PC-3 (cell line): ENCODE data around the gene CDK5RAP3. TPM values are rescaled to one million over a fixed set of nuclear protein-coding genes. Genes with fewer than 3 reads are reported as not detected.
A peak's percentile ranks its signal among the peaks of the same experiment; 100 is the strongest.

Experiments
- ATAC-seq: fragments of 200-7000 bp; cut with Tn5 transposase; 2 replicates; pipeline ENCODE4 v1.9.1; 2020; ENCODE audit warnings: mild to moderate bottlenecking, moderate library complexity
- BruUV-seq: library from RNA; stranded (reverse); fragments of 400-500 nt; replicated peaks from 2 replicates; lab custom pipeline; 2021; lab: Mats Ljungman, UMichigan
- CTCF ChIA-PET: fragments of 300-600 bp; sonication (Branson Sonifier 250); formaldehyde crosslinking; loops from one replicate; lab custom pipeline; 2022; ENCODE audit warnings: antibody characterized with exemption; lab: Charles Lee
- POLR2A ChIA-PET: fragments of 300-600 bp; sonication (Branson Sonifier 250); formaldehyde crosslinking; loops from one replicate; lab custom pipeline; 2022; ENCODE audit warnings: antibody characterized with exemption; ENCODE audit not compliant: unreplicated experiment; lab: Charles Lee
- DNase-seq: peaks from one replicate; pipeline ENCODE4 v3.0.0-alpha.2; 2015
- H2AFZ ChIP-seq: fragments of 300-600 bp; sonication (generic); 2 replicates; pipeline ENCODE4 v1.6.0; 2016; ENCODE audit warnings: antibody characterized with exemption, low read length
- H3F3A ChIP-seq: fragments of 300-600 bp; sonication (generic); one replicate; pipeline ENCODE4 v1.6.0; 2017; ENCODE audit warnings: antibody characterized with exemption, low read length, control low read depth, mild to moderate bottlenecking; ENCODE audit not compliant: unreplicated experiment
- H3K27ac ChIP-seq: fragments of 300-600 bp; sonication (generic); 2 replicates; pipeline ENCODE4 v1.5.1; 2016; ENCODE audit warnings: mild to moderate bottlenecking, low read length
- H3K27me3 ChIP-seq: fragments of 300-600 bp; sonication (generic); 2 replicates; pipeline ENCODE4 v1.6.1; 2016; ENCODE audit warnings: low read length, mixed read lengths
- H3K36me3 ChIP-seq: fragments of 300-600 bp; sonication (generic); 2 replicates; pipeline ENCODE4 v1.6.1; 2016; ENCODE audit warnings: low read depth, mixed run types, low read length, mixed read lengths
- H3K4me1 ChIP-seq: fragments of 300-600 bp; sonication (generic); 2 replicates; pipeline ENCODE4 v1.5.1; 2016; ENCODE audit warnings: low read length; ENCODE audit not compliant: insufficient read depth
- H3K4me2 ChIP-seq: fragments of 300-600 bp; sonication (generic); 2 replicates; pipeline ENCODE4 v1.6.0; 2016; ENCODE audit warnings: low read length
- H3K4me3 ChIP-seq: fragments of 300-600 bp; sonication (generic); 2 replicates; pipeline ENCODE4 v1.5.1; 2016; ENCODE audit warnings: mild to moderate bottlenecking, low read length, mixed read lengths
- H3K79me2 ChIP-seq: fragments of 300-600 bp; sonication (generic); 2 replicates; pipeline ENCODE4 v1.6.1; 2017; ENCODE audit warnings: low read length, mixed read lengths
- H3K9ac ChIP-seq: fragments of 300-600 bp; sonication (generic); 2 replicates; pipeline ENCODE4 v1.6.0; 2016; ENCODE audit warnings: mild to moderate bottlenecking, low read length
- H3K9me2 ChIP-seq: fragments of 300-600 bp; sonication (generic); replicated peaks from 2 replicates; pipeline ENCODE4 v1.6.1; 2016; ENCODE audit warnings: mixed run types, low read length, mixed read lengths
- H3K9me3 ChIP-seq: fragments of 300-600 bp; sonication (generic); 2 replicates; pipeline ENCODE4 v1.6.1; 2016; ENCODE audit warnings: low read length, mixed read lengths
- H4K20me1 ChIP-seq: fragments of 300-600 bp; sonication (generic); 2 replicates; pipeline ENCODE4 v1.6.1; 2016; ENCODE audit warnings: low read length, mixed read lengths
- CTCF ChIP-seq: fragments of 300-600 bp; sonication (generic); conservative IDR thresholded peaks from 2 replicates; pipeline ENCODE4 v1.5.1; 2017; ENCODE audit warnings: antibody characterized with exemption, low read depth, mild to moderate bottlenecking, low read length
- EZH2 ChIP-seq: fragments of 300-600 bp; sonication (generic); IDR thresholded peaks from one replicate; pipeline ENCODE4 v1.6.1; 2017; ENCODE audit warnings: antibody characterized with exemption, mild to moderate bottlenecking, low read length; ENCODE audit not compliant: unreplicated experiment
- EZH2phosphoT487 ChIP-seq: fragments of 300-600 bp; sonication (generic); IDR thresholded peaks from 2 replicates; pipeline ENCODE4 v1.6.1; 2018; ENCODE audit warnings: mild to moderate bottlenecking, antibody characterized with exemption, low read length, borderline replicate concordance
- intact Hi-C: fragments of 100-400 bp; cut with micrococcal nuclease; formaldehyde crosslinking; loops from 2 replicates; pipeline ENCODE4 v1.9.0; 2023
- total RNA-seq: library from RNA; depleted of rRNA; stranded (reverse); fragments of >200 nt; gene quantifications from 2 replicates; pipeline ENCODE4 v1.2.3, GENCODE V29; 2014

The CDK5RAP3 gene
- total RNA-seq, 1 experiment from 2014 or later = 193 TPM

GRCh38 chr17:47978324-47978723, 7.4 kb downstream of the CDK5RAP3 start:
- Histone ChIP-seq H3K27ac (no peak overlapping the region), H4K20me1 (no peaks in the 10 kb centered on the region), H3K9me2 (no peaks in the 10 kb centered on the region), H3K4me3 (no peak overlapping the region), H3K27me3 (no peaks in the 10 kb centered on the region), H3K4me2 (no peak overlapping the region), H3K4me1 (no peaks in the 10 kb centered on the region), H3K9ac (no peak overlapping the region), H3F3A (no peaks in the 10 kb centered on the region), H3K9me3 (no peaks in the 10 kb centered on the region), H2AFZ (no peak overlapping the region), H3K79me2 (no peaks in the 10 kb centered on the region), H3K36me3 (peaks cover 64% of the 10 kb centered on the region)
- ATAC-seq (peak; percentile 84), DNase-seq (peak; percentile 72)
- POLR2A ChIA-PET = no interaction called here
- TF ChIP-seq EZH2phosphoT487 (no peak), CTCF (peak; percentile 94)
- CTCF ChIA-PET = interaction anchor here (0.5 to 1.5 kb wide), 5 partner anchors 12 to 40 kb away, joined by 3 to 17 read pairs (median 4); no protein-coding TSS in a partner anchor
- intact Hi-C loops = loop anchor here (1.0 kb wide), 1 partner anchor 40 kb away; no protein-coding TSS in a partner anchor
- BruUV-seq = no TSS peak

- H3K9me2 ChIP-seq = no peaks in the 10 kb centered on the region
- no peak overlapping the region for H3K4me2 ChIP-seq
- H2AFZ ChIP-seq = no peak overlapping the region
- no peak overlapping the region for H3K9ac ChIP-seq
- H3K79me2 ChIP-seq = no peaks in the 10 kb centered on the region
- POLR2A ChIA-PET = no interaction called here
- H3K36me3 ChIP-seq = peaks cover 61% of the 10 kb centered on the region
- no TSS peak for BruUV-seq
- no peak for TF ChIP-seq EZH2phosphoT487
- DNase-seq (no peak), ATAC-seq (no peak)
- no peaks in the 10 kb centered on the region for H4K20me1 ChIP-seq
- no peaks in the 10 kb centered on the region for H3F3A ChIP-seq
- no peak overlapping the region for H3K27ac ChIP-seq
- intact Hi-C loops = no loop called here
- no peaks in the 10 kb centered on the region for H3K4me1 ChIP-seq
- no peak overlapping the region for H3K4me3 ChIP-seq
- H3K27me3 ChIP-seq = no peaks in the 10 kb centered on the region
- CTCF ChIA-PET = no interaction called here
- H3K9me3 ChIP-seq = no peaks in the 10 kb centered on the region
Measured at GRCh38 chr17:47980541-47980940, 9.6 kb downstream of the CDK5RAP3 start.

- no peaks in the 10 kb centered on the region for H3K4me1 ChIP-seq
- no peaks in the 10 kb centered on the region for H3K9me2 ChIP-seq
- intact Hi-C loops = no loop called here
- no peaks in the 10 kb centered on the region for H4K20me1 ChIP-seq
- no peaks in the 10 kb centered on the region for H3K79me2 ChIP-seq
- no peak overlapping the region for H3K4me3 ChIP-seq
- DNase-seq = no peak
- no peak overlapping the region for H3K27ac ChIP-seq
- ATAC-seq = no peak
- ChIA-PET CTCF (no interaction called here), POLR2A (no interaction called here)
- no peak overlapping the region for H3K4me2 ChIP-seq
- H3K27me3 ChIP-seq = no peaks in the 10 kb centered on the region
- H3F3A ChIP-seq = no peaks in the 10 kb centered on the region
- peaks cover 56% of the 10 kb centered on the region for H3K36me3 ChIP-seq
- TF ChIP-seq CTCF (no peak), EZH2 (no peak), EZH2phosphoT487 (no peak)
- no TSS peak for BruUV-seq
- no peak overlapping the region for H2AFZ ChIP-seq
- no peaks in the 10 kb centered on the region for H3K9me3 ChIP-seq
- H3K9ac ChIP-seq = no peak overlapping the region
Measured at GRCh38 chr17:47981462-47981861, 10.5 kb downstream of the CDK5RAP3 start.
